GM11168 (cell line): ENCODE results near the gene INPP4B.

Experiments used
- in situ Hi-C: fragments of 300-500 bp; cut with MboI; formaldehyde crosslinking; loops from one replicate; pipeline ENCODE4 v1.12.0; 2022; ENCODE audit warnings: low sequenced_read_pairs; ENCODE audit not compliant: unreplicated experiment

INPP4B gene

DNA sequence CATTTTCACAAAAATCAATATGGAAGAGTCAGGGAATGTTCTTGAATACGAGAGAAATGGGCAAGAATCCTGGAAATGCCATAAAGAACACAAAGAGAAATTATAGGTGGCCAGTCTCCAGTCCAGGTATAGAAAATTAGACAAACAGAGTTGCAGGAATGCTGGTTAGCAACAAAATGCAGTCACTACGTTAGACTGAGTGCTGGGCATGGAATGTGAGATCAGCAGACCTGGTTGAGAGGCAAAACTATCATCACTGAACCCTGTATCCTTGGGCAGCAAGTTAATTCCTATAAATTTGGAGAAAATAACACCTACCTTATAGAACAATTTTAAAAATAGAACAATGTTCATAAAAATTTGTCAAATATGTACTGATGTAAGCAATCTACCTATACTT is 417.4 kb downstream of the INPP4B start:
- in situ Hi-C loops: no loop called here

DNA sequence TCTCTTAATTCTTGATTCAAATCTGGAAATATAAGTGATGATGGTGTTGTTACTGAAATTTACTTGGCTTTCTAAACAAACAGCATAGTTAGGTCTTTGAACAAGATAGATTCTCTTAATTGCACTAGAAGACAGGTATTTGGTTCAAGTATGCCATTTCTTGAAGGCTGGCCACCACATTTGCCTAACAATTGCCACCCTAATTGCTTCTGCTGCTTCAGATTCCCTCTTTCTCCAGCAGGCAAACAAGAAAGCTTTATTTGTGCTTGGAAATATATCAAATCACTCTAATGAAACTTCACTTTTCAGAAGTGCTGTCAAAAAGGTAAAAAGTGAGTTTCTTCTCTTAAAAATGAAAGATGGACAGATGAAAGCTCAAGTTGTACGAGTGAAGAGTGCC is 418.6 kb downstream of the INPP4B start:
- in situ Hi-C loops: no loop called here

DNA sequence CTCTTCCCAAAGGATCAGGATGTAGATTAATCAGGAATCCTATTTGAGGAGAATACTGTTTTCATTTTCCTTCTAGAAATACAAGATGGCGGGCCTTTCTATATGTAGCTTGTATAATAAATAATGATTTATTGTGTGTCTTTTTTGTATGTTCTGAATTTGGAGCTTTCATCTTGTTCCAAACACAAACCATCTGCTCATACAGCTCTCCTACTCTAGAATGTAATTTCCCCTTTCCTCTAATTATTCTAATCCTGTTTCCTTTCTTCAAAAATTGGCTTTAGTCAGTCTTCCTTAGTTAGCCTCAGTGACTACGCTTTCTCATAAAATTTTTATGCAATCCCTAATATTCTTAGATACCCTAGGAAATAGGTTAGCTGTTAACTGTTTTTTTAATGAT is 422.2 kb downstream of the INPP4B start:
- in situ Hi-C loops: no loop called here

DNA sequence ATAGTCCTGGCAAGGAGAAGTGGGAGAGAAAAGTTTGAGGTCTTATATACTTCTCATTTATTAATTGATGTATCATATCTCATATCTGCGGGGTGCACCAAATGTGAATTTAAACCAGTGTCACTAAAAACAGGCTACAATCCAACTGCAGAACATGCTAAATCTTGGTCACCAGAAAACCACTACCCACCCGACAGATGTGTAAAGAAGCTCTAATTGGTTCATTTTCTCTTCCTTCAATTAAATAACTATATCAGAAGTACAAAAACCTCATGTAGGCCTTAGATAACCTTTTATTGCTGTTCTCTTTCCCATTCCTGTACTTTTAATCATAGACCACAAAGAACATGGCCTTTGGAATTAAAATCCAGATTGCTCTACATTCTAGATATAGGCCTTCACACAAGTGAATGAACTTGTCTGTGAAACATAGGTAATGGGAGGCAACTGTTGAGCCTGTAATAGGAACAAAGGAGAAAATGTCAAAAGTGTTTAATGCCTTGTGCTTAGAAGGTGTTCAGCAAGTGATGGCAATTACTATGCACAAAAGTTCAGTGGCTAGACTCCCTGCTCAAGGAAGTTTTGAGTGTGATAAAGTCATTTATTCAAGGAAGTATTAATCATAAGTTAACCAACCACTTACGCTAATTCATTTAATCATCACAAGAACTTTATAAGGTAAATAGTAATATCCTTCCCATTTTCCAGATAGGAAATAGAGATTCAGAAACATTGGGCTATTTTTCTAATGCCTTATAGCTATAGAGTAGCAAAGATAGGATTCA is 425.6 kb downstream of the INPP4B start:
- in situ Hi-C loops: no loop called here

DNA sequence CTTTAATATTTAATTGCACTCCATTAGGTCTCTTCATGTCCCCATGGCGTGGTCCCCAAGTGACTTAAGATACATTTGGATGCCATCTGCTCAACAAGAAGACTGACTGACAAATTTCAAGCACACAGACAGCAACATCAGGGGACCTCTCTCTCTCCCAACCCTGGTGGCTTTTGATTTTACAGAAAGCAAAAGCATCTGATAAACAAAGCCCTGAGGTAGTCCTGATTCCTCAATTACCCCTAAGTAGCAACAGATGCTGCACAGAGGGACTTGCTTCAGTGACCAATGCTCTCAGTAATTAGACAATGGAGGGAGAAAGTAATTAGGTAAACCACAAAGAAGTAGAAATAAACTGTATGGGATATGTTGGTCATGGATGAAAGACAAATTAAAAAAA is 426.4 kb downstream of the INPP4B start:
- in situ Hi-C loops: no loop called here

DNA sequence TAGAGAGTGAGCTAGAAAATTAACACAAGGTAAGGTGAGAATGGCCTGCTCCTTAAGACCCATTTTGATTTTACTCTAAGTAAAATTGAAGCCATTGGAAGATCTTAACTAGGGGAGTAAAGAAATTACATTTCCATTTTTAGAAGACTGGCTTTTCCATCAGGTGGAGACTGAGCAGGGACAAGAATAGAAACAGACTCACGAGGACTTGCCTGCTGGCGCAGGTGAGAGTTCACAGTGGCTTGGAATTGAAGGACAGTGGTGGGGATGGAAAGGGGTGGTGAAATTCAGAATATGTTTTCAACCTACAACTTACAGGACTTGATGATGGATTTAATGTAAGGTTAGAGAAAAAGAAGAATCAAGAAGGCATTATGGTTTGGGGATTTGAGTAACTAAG is 427.4 kb downstream of the INPP4B start:
- in situ Hi-C loops: no loop called here

DNA sequence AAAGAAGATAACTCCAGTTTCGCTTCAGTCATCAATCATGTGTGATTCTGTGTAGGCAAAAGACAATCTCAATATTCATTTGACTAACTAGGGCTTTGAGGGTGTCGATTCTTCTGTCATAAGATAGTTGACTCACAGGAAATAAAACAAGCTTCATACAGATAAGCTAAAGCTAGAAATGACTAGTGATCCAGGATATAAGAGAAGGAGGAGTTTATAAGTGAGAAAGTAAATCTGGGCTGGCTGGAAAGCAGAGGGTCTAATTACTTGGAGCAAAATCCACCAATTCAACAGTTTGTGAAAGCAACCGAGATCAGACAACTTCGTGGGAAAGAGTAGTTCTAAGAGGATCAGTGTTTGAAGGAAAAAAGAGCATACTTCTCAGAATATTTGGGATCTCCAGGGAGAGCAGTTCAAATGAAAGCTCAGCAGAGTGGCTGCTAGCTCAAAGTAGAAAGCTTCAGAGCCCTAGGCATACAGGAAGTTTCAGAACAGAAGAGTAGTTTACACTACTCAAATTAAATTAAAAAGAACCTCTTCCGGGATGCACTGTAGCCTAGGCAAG is 429.3 kb downstream of the INPP4B start:
- in situ Hi-C loops: no loop called here

DNA sequence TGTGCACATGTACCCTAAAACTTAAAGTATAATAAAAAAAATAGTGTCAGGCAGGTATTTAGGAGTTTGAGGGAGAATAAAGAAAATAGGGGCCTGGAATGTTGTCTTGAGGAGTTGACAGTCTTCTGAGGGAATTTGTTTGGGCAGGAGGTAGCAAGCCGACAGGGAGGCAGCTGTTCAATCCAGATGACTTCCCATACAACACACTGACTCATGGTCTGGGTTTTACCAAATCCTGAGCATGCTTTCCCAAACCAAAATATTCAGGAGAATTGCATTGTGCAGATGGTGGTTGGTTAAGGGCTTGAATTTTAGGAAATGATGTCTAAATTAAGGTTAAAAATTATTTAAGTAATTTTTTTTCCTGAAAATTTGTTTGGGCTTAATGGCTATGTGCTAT is 430.0 kb downstream of the INPP4B start:
- in situ Hi-C loops: no loop called here

DNA sequence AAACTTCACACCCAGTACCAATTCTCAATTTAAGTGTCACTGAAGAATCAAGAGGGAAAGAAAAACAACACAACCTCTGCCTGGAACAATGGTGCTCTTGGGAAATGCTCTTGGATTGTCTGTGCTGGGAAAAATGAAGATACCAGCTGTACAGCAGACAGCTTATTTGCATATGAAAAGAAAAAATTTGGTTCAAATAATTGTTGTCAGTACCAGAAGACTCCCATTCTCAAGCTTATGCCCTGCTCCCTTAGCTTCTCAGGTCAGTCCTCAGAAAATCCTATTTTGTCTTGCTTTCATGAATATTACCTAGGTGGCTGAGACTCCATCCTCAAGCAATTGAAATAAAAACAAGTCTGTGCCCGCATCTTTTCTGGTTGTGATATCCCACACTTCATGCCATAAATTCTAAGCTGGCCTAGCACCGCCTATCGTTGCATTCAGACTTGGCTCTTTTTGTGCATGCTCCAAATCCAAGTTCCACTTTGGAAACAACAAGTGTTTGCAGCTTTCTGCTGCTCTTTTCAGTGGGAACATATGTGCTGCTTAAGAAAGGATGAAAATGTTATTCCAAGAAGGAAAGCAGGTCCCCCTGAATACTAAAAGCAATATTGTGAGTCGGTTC is 431.6 kb downstream of the INPP4B start:
- in situ Hi-C loops: no loop called here

DNA sequence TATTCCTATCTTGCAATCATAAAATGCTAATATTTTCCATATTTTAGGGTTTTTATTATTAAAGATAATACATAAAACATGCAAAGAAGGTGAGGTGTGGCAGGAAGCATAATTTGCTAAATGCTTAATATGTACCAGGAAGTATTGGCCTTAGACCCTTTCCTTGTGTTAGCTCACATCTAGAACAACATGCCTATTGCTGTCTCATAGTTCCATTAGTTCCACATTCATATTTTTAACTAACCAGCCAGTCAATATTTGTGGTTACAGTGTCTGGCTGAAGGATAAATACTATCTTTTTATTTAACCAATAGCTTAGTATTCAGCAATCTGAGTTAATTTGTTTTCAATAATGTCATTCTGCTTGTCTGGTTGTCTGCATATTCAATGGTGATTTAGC is 432.6 kb downstream of the INPP4B start:
- in situ Hi-C loops: no loop called here

DNA sequence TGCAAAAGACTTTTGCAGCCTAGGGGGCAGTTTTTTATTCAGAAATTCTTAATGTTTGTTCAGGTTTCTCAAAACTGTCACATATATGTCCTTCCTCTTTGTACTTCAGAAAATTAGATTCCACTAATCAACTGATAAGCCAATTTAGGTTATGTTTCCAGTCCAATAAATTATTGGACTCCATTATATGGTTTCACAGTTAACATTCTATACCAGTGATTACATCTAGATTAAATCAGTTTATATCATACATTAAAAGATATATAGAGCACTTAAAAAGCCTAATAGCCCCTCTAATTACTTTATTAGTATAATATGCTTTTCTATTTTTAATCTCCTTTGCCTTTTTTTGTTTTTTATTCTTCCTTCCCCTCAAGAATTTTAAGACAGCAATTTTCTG is 434.1 kb downstream of the INPP4B start:
- in situ Hi-C loops: no loop called here

DNA sequence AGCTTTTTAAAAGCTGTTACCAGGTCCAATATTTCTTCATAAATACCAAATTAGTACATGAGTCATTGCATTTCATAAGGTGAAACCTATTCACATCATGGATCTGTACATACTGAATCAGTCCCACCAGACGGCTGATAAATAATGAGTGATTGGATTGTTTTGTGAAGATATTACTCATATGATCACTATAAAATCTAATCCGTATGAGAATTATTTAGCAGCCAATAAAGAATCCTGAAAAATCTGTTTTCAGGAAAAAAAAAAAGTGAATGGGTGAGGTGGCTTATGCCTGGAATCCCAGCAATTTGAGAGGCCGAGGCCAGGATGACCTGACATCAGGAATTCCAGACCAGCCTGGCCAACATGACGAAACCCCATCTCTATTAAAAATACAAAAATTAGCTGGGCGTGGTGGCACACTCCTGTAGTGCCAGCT is 438.1 kb downstream of the INPP4B start:
- in situ Hi-C loops: no loop called here

DNA sequence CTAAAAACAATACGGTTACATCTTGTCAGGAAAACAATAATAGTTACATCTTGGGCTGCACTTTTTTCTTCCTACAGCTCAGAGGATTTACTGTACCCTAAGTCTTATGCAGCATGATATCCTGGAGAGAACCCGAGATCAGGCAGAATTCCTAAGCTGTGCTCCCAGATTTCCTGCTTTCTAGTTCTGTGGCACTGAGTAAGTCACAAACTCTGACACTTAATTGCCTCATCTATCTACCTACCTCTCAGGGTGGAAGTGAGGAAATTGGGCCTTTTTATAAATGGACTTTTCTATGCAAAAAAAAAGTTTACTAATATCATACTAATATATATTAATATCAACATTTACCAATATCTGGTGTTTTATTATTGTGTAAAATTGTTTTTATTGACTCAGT is 438.5 kb downstream of the INPP4B start:
- in situ Hi-C loops: no loop called here

DNA sequence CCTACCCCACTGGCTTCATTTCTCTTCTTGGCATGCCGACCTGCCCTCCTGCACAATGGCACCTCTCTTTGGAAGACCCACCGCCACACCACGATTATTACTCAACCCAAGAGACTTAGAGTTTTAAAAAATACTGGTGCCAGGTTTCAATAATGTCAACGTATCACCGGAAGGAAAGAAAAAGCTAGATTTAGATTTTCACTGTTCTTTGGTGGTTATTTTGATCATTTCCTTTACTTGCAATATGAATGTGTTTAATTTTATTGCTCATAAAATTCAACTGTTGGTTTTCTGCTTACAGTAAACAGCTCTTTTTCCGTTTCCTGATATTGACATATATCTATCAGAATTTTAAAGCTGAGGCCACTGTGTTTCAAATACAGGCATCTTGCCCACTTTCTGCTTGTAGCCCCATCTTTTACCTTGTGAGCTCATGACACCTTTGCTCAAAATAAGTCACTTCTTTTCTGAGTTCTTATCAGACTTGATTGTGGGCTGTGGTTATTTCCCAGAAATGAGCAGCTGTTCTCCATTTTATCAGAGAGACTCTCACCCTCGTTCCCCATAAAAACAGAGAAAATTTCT is 439.1 kb downstream of the INPP4B start:
- in situ Hi-C loops: no loop called here

DNA sequence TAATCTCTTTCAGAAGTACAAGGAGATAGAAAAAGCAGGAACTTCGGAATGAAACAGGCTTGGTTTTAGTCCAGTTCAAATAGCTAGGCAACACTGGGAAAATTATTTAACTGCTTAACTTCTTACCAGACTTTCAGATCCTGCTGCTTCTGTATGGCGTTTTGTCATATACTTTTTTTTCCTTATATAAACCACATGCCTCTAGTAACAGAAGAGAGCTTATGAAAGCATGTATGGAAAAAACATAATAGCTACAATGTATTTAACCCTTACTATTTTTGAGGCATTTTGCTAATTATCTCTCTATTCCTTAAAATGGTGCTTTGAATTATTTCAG is 439.6 kb downstream of the INPP4B start:
- in situ Hi-C loops: no loop called here

DNA sequence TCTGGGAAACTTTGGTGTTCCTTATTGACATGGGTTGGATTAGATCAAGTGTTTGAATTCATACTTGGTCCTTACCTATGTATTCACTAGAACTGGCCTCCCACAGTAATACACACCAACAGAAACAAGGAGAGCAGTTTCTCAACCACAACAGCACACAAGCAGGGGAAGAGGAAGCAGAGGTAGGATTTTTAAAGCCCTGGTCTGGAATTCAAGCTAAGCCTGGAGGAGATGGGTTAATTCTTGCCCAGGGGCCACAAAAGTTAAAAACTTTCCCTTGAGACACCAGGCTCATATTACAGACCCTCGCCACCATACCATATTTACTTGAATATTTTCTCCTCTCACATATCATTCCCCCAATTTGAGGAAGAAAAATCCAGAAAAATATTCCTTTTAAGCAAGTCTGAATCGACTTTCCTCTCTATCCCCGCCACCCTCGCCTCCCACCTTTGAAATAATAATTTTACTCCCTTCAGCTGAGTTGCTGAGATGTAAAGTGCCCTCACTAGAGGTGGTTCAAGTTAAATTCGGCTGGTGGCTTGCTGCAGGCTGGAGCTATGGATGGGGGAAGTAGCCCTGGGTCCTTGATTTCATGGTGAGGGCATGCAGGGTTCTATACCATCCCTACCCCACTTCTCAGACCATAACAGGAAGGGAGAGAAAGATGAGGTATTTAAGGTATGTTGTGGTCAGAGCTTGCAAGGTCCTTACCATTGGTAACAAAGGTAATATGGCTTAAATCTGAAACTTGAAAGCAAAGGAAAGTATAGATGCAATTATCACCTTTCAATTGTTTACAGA is 440.2 kb downstream of the INPP4B start:
- in situ Hi-C loops: no loop called here

DNA sequence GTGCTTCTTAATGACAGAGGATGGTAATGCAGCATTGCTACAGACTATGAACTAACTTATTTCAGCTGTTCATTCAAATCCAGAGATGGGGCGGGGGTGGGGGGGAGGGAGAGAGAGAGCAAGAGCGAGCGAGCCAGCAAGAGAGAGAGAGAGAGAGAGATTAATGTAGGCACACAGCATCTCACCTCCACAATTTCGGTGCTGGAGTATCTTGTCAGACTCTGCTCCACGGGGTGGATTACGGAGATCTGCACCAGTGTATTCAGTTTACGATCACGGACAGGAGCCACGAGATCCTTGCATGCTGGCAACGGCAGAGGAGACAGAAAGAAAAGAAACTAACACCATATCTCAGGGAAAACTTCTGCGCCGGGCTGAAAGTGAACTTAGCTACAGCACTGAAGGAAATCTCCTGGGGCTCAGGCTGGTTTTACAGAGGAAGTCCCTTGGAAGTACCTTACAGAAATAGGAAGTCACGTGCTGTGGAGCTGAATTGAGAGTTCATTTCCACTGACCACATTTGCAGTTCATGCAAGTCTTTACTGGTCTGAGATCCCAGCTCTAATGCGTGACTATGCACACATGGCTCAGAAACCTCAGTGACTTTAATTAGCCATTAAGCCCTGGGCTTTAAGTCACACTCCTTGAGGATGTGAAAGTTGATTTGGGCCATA is 440.9 kb downstream of the INPP4B start:
- in situ Hi-C loops: no loop called here

DNA sequence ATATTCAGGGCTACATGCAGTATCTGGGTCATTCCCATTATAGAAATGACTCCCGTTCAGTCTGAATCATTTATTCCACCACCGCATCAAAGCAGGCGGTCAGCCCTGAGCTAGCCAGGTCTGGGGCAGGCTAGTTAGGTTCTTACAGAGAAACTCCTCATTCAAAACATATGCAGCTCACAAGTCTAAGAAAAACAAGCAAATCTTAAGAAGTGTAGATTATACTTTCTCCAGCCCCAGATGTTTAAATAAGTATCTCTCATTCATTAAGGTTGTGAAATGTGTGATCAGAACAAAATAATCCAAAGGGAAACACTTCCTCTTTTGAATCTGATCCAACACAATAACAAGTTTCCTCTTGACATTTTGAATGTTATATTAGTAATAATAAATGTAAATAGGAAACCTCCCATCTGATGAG is 441.9 kb downstream of the INPP4B start:
- in situ Hi-C loops: no loop called here

DNA sequence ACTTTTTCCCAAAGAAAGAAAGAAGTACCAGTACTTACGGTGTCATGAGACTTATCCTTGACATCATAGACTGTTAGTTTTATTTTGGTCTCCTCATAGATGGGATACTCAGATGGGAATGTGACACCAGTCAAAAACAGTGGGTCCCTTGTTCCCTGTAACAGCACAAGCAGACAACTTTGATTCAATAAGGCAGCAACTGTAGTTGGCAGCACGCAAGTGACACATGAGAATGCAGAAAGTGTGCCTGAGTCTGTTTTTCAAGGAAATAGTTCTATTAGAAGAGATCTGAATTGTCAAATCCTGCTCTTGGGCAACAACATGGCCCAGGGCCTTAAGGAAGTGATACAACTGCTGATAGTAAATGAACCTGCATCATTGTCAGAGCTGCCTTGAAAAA is 443.2 kb downstream of the INPP4B start:
- in situ Hi-C loops: no loop called here

DNA sequence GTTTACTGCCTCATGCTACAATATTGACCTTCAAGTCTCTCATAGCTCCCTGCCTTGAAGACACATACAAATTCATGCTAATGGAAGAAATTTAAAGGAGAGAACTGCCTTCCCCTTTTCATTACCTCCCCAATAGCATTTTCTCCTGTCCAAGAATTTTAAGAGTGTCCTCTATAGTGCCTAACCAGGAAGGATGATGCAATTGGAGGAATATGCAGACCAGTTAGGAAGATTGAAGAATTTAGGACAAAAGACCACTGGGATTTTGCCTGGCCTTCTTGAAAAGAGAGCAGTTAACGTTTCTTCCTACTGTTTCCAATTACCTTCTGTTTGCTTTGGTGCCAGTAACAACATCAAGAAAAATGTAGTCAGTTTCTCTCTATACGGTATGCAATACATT is 443.9 kb downstream of the INPP4B start:
- in situ Hi-C loops: no loop called here
